HG02678 (cell line): ENCODE data around the gene ZNF557.

Experiments used
- ATAC-seq: cut with Tn5 transposase; IDR thresholded peaks from one replicate; pipeline ENCODE4 v1.9.1; 2021; ENCODE audit warnings: mild to moderate bottlenecking, moderate library complexity; ENCODE audit not compliant: unreplicated experiment

ZNF557 gene

GRCh38 chr19:7124782-7125181 lies 55.3 kb downstream of the ZNF557 start:
- ATAC-seq, result no peak

- no peak for ATAC-seq
Measured at GRCh38 chr19:7125221-7125620, 55.7 kb downstream of the ZNF557 start.

- no peak for ATAC-seq
Measured at GRCh38 chr19:7126132-7126531, 56.6 kb downstream of the ZNF557 start.

- no peak for ATAC-seq
Measured at GRCh38 chr19:7130043-7130442, 60.5 kb downstream of the ZNF557 start.

GRCh38 chr19:7132054-7132453 lies 62.6 kb downstream of the ZNF557 start:
- ATAC-seq, result no peak

- ATAC-seq, result no peak
Measured at GRCh38 chr19:7137120-7137519, 67.6 kb downstream of the ZNF557 start.
